ENCODE data around the gene SCN4B. TPM values are rescaled to one million over a fixed set of nuclear protein-coding genes. Genes with fewer than 3 reads are reported as not detected.

Gene SCN4B
- polyA plus RNA-seq, 3 donors from 2014 or later: not detected

DNA sequence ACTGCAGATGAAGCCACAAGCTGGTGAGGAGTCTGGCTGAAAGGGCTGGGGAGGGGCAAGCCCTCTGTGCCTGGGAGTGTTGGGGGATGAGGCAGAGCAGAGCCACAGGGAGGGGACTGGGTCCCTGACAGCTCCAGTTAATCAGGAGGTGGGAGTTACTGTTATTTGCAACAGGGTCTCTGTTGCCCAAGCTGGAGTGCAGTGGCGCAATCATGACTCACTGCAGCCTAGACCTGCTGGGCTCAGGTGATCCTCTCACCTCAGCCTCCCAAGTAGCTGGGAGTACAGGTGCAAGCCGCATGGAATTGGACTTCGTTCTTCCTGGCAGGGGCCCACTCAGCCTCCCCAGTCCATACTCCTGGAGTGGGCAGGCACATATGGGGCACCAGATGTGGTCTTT, 16.1 kb upstream of the SCN4B start:
- no peaks in the 10 kb centered on the region for H3K9me3 Mint-ChIP-seq
- no peaks in the 10 kb centered on the region for H3K36me3 Mint-ChIP-seq
- no peaks in the 10 kb centered on the region for H3K4me1 Mint-ChIP-seq
- no peak overlapping the region for H3K27ac Mint-ChIP-seq
- no peak for DNase-seq
- H3K4me3 Mint-ChIP-seq: no peak overlapping the region
- H3K27me3 Mint-ChIP-seq (ENCODE audit: low read depth in 3 of 3): peaks cover 1 to 15% (median 3%) of the 10 kb centered on the region in 3 donors

DNA sequence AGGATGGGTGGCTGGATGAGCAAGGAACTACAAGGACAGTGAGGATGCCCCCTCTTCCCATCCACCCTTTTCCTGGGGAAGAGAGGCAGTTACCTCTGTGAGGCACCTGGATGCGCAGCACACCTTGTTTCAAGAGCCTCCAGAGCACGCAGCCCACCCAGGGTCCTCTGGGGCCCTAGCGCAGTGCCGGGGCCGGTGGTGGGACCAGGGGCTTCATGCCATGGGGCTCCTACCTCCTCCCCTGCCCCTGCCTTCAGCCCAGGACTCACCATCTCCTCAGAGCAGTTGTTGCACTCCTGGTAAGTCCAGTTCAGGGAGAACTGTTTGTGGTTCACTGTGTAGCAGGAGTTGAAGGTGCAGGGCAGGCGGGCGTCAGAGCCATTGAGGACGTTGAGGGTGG, 15.7 kb upstream of the SCN4B start:
- Mint-ChIP-seq H3K27ac (no peak overlapping the region), H3K36me3 (no peaks in the 10 kb centered on the region), H3K4me1 (no peaks in the 10 kb centered on the region), H3K27me3 (ENCODE audit: low read depth in 3 of 3) (peaks cover 1 to 15% (median 3%) of the 10 kb centered on the region in 3 donors), H3K4me3 (no peak overlapping the region), H3K9me3 (no peaks in the 10 kb centered on the region)
- DNase-seq: no peak

- no peaks in the 10 kb centered on the region for H3K9me3 Mint-ChIP-seq
- H3K4me1 Mint-ChIP-seq: no peaks in the 10 kb centered on the region
- H3K27ac Mint-ChIP-seq: no peak overlapping the region
- H3K4me3 Mint-ChIP-seq: no peak overlapping the region
- no peaks in the 10 kb centered on the region for H3K36me3 Mint-ChIP-seq
- DNase-seq: no peak
- H3K27me3 Mint-ChIP-seq (ENCODE audit: low read depth in 3 of 3): peaks cover 1 to 15% (median 3%) of the 10 kb centered on the region in 3 donors
Observed at GRCh38 chr11:118167906-118168305, 15.3 kb upstream of the SCN4B start.

DNA sequence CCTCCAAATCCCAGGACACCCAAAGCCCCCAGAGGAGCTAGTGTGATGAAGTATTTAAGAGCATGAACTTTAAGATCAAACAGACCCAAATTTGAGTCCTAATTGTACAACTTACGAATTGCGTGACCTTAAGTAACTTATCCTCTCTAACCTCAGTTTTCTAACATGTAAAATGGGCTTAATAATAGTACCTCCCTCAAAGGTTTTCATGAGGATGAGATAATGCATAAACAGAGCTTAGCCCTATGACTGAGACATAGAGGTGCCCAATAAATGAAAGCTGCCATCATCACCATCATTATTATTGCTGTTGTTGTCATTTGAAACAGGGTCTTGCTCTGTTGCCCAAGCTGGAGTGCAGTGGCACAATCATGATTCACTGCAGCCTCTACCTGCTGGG, 14.6 kb upstream of the SCN4B start:
- Mint-ChIP-seq H3K27me3 (ENCODE audit: low read depth in 3 of 3) (peaks cover 1 to 15% (median 3%) of the 10 kb centered on the region in 3 donors), H3K27ac (no peak overlapping the region), H3K9me3 (no peaks in the 10 kb centered on the region), H3K4me1 (no peaks in the 10 kb centered on the region), H3K36me3 (no peaks in the 10 kb centered on the region), H3K4me3 (no peak overlapping the region)
- no peak for DNase-seq

DNA sequence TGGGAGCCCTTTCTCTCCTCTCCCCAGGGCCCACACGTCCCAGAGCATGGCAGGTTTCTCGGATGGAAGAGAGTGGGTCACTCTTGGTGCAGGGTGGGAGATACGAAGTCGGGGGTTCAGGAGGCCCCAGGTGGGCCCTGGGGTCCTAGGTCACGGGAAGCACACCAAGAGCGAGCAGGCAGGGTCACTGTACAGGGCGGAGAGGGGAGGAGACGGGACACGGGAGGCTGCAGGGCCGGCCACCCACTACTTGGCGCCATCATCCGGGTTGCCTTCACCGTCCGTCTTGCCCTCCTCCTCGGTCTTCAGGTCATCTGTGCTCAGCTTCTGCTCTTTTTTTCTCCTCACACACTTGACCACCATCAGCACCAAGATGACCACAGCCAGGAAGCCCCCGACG, 14.0 kb upstream of the SCN4B start:
- Mint-ChIP-seq H3K27ac (no peak overlapping the region), H3K27me3 (ENCODE audit: low read depth in 3 of 3) (peaks cover 1 to 13% (median 6%) of the 10 kb centered on the region in 3 donors), H3K36me3 (no peaks in the 10 kb centered on the region), H3K9me3 (no peaks in the 10 kb centered on the region), H3K4me1 (no peaks in the 10 kb centered on the region), H3K4me3 (no peak overlapping the region)
- DNase-seq: no peak

GRCh38 chr11:118164885-118165284, 12.3 kb upstream of the SCN4B start:
- no peaks in the 10 kb centered on the region for H3K36me3 Mint-ChIP-seq
- H3K27me3 Mint-ChIP-seq (ENCODE audit: low read depth in 3 of 3): peaks cover 1 to 14% (median 10%) of the 10 kb centered on the region in 3 donors
- DNase-seq: no peak
- no peaks in the 10 kb centered on the region for H3K9me3 Mint-ChIP-seq
- H3K4me1 Mint-ChIP-seq: no peaks in the 10 kb centered on the region
- H3K27ac Mint-ChIP-seq: no peak overlapping the region
- no peak overlapping the region for H3K4me3 Mint-ChIP-seq

DNA sequence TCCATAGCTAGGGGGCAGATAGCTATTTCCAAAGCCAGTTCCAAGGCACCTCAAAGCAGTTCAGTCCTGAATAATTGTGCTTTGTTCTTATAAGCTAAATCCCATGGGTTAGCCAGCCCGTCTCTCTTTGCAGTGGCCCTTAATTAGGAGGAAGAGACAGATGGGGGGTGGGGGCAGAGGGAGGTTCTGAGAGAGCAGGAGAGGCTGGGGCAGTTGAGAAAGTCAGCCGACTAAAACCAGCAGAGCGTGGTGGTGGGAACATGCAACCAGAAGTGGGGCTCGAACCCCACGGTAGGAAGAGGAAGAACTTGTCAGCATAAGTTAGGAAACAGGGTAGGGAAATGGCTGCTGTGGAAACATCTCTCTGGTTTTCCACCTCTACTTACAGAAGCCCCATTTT, 10.9 kb upstream of the SCN4B start:
- Mint-ChIP-seq H3K27me3 (ENCODE audit: low read depth in 3 of 3) (peaks cover 0 to 18% (median 12%) of the 10 kb centered on the region in 3 donors), H3K27ac (no peak overlapping the region), H3K36me3 (no peaks in the 10 kb centered on the region), H3K4me1 (no peaks in the 10 kb centered on the region), H3K9me3 (no peaks in the 10 kb centered on the region), H3K4me3 (no peak overlapping the region)
- DNase-seq: no peak

GRCh38 chr11:118162846-118163245, 10.2 kb upstream of the SCN4B start:
- Mint-ChIP-seq H3K9me3 (no peaks in the 10 kb centered on the region), H3K4me3 (no peak overlapping the region), H3K27ac (no peak overlapping the region), H3K4me1 (no peaks in the 10 kb centered on the region), H3K36me3 (no peaks in the 10 kb centered on the region), H3K27me3 (ENCODE audit: low read depth in 3 of 3) (peaks cover 1 to 20% (median 11%) of the 10 kb centered on the region in 3 donors)
- DNase-seq: no peak

DNA sequence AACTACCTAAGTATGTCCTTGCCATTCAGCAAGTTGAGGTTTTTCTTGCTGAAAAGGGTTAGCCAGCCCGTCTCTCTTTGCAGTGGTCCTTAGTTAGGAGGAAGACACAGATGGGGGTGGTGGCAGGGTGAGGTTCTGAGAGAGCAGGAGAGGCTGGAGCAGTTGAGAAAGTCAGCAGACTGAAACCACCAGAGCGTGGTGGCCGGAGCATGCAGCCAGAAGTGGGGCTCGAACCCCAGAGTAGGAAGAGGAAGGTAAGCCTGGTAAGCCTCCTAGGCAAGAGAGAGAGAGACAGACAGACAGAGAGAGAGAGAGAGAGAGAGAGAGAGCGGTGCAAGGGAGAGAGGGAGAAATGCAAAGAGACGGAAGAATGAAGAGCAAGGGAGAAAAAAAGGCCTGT, 9.2 kb upstream of the SCN4B start:
- Mint-ChIP-seq H3K27ac (no peak overlapping the region), H3K27me3 (ENCODE audit: low read depth in 3 of 3) (peaks cover 7 to 12% (median 11%) of the 10 kb centered on the region in 3 donors), H3K4me3 (no peak overlapping the region)

DNA sequence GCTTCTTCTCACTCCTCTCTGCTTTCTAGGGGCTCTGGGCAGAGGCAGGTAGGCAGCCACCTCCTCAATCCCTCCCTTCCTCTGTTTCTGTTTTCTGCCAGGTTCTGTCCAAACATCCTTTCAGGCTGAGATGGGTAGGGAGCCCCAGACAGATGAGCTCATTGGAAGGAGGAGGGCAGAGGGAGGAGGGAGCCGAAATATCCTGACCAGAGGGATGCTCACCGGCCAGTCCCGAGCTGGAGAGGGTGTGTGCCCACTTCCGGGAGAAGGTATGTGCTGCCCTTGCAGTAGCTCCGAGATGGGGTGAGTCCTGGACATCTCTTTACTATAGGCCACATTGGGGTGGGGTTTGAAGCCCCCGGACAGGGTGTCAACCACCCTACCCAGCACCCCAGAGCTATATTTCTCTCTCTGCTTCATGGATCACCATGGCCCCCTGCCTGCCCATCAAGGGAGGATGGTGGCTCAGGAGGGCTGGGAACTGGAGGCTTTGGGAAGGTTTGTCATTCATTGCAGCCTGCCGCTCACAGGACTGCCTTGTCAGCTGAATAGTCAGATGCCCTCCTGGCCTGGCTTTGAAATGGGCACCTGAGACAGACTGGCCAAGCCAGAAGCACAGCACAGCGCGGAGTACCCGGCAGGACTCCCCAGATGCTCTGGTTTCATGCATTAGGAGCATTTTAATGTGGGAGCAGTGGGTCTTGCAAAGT, 4.7 kb upstream of the SCN4B start:
- H3K27ac Mint-ChIP-seq: no peak overlapping the region
- peaks cover 0 to 2% (median 0%) of the 10 kb centered on the region in 6 donors for H3K9me3 Mint-ChIP-seq
- H3K27me3 Mint-ChIP-seq (ENCODE audit: low read depth in 3 of 3): peaks cover 10 to 16% (median 16%) of the 10 kb centered on the region in 3 donors
- no peaks in the 10 kb centered on the region for H3K36me3 Mint-ChIP-seq
- no peak for DNase-seq
- H3K4me1 Mint-ChIP-seq: peaks cover 8 to 11% of the 10 kb centered on the region in 2 donors
- H3K4me3 Mint-ChIP-seq: peak overlapping the region in 1 of 5 donors; percentile 66

More for the DNA sequence above, 9.2 kb upstream of the SCN4B start:
- no peak for DNase-seq
- Mint-ChIP-seq H3K9me3 (no peaks in the 10 kb centered on the region), H3K4me1 (peaks cover 2 to 5% of the 10 kb centered on the region in 2 donors), H3K36me3 (no peaks in the 10 kb centered on the region)

- DNase-seq: peak; percentile 8 to 28 (median 11)
- Mint-ChIP-seq H3K27ac (no peak overlapping the region), H3K4me3 (peak overlapping the region in 1 of 5 donors; percentile 66), H3K4me1 (peaks cover 8 to 11% of the 10 kb centered on the region in 2 donors), H3K27me3 (ENCODE audit: low read depth in 3 of 3) (peaks cover 8 to 16% (median 16%) of the 10 kb centered on the region in 3 donors), H3K36me3 (no peaks in the 10 kb centered on the region), H3K9me3 (peaks cover 0 to 2% (median 0%) of the 10 kb centered on the region in 6 donors)
Observed at GRCh38 chr11:118156531-118157185, 4.0 kb upstream of the SCN4B start.

DNA sequence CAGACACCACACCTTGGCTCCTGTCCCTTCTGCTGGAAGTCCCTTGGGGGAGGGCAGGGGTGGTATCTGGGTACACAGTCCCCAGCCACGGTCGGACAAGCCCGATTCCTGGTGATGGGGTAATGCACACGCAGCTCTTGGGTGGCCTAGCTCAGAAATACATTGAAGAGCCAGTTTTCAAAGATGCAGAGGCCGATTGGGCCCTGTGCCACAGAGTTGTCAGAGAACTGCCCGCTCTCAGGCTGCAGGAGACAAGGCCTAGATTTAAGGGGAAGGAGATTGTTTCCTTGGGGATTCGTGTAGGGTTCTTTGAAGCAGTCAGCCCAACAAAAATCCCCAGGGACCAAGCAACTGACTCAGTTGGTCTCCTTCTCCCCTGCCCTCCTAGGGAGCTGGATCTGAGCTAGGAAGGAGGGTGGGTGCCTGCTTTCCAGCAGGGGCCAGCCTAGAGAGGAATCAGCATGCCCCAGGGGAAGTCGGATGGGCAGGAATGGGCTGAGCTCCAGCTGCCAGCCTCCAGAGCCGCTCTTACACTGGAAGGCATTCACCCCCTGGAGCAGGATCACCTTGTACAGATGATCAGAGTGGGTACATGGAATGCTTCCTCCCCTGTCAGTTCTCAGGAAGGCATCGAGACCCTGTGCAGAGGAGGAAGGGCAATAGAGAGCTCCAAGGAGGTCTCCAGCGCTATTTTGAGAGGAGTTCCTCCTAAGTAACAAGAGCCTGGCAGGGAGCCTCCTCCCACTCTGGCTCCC, 3.3 kb upstream of the SCN4B start:
- Mint-ChIP-seq H3K36me3 (no peaks in the 10 kb centered on the region), H3K4me1 (peaks cover 8 to 11% of the 10 kb centered on the region in 2 donors), H3K4me3 (peak overlapping the region in 1 of 5 donors; percentile 44), H3K27me3 (ENCODE audit: low read depth in 3 of 3) (peaks cover 10 to 22% (median 16%) of the 10 kb centered on the region in 3 donors), H3K27ac (no peak overlapping the region), H3K9me3 (peaks cover 0 to 2% (median 0%) of the 10 kb centered on the region in 6 donors)
- DNase-seq: no peak

DNA sequence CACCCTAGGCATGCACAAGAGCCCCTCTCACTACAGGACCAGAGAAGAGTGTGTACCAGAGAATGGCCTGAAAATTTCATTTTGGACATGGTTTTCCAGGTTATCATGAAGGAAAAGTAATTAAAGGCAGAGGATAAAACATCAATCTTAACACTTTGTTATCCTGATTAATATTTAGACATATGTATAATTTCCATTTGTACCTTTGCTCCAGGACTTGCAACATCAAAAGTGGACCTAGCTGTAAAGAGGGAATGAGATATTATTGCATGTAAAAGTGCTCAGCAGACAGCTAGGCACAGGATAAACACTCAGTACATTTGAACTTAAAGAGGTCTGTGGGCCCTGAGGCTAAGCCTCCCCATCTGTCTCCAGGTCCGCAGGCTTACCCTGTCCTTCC, 2.0 kb upstream of the SCN4B start:
- no peak overlapping the region for H3K4me3 Mint-ChIP-seq
- H3K4me1 Mint-ChIP-seq: peaks cover 8 to 11% of the 10 kb centered on the region in 2 donors
- H3K27ac Mint-ChIP-seq: no peak overlapping the region
- H3K27me3 Mint-ChIP-seq (ENCODE audit: low read depth in 3 of 3): peaks cover 16 to 20% (median 16%) of the 10 kb centered on the region in 3 donors
- peaks cover 0 to 2% (median 0%) of the 10 kb centered on the region in 6 donors for H3K9me3 Mint-ChIP-seq
- H3K36me3 Mint-ChIP-seq: no peaks in the 10 kb centered on the region
- DNase-seq: no peak

- H3K4me3 Mint-ChIP-seq: peak overlapping the region in 1 of 5 donors; percentile 11
- peaks cover 8 to 11% of the 10 kb centered on the region in 2 donors for H3K4me1 Mint-ChIP-seq
- peaks cover 16 to 17% (median 16%) of the 10 kb centered on the region in 3 donors for H3K27me3 Mint-ChIP-seq (ENCODE audit: low read depth in 3 of 3)
- peaks cover 0 to 2% (median 0%) of the 10 kb centered on the region in 6 donors for H3K9me3 Mint-ChIP-seq
- H3K36me3 Mint-ChIP-seq: no peaks in the 10 kb centered on the region
- H3K27ac Mint-ChIP-seq: no peak overlapping the region
- no peak for DNase-seq
Observed at GRCh38 chr11:118153976-118154375, 1.4 kb upstream of the SCN4B start.
